Measurements from ENCODE around the gene GAS7. TPM values are rescaled to one million over a fixed set of nuclear protein-coding genes. Genes with fewer than 3 reads are reported as not detected.

Gene GAS7
- total RNA-seq, 1 donor from 2014 or later, result 2.9 TPM

GRCh38 chr17:9899280-9900043, 298.9 kb downstream of the GAS7 start:
- no peaks in the 10 kb centered on the region for H3K9me3 ChIP-seq (ENCODE audit: low read depth)
- H3K79me2 ChIP-seq (ENCODE audit: low read depth), result no peaks in the 10 kb centered on the region
- H3F3A ChIP-seq (ENCODE audit: low read depth), result no peaks in the 10 kb centered on the region
- Mint-ChIP-seq H3K36me3 (no peaks in the 10 kb centered on the region), H3K9me3 (peaks cover 6% of the 10 kb centered on the region), H3K4me1 (peaks cover 57% of the 10 kb centered on the region), H3K4me3 (no peak overlapping the region), H3K27ac (peak overlapping the region; percentile 68), H3K27me3 (ENCODE audit: insufficient read depth, low read depth) (peaks cover 13% of the 10 kb centered on the region)
- no peak overlapping the region for H3K4me3 ChIP-seq
- peaks cover 3% of the 10 kb centered on the region for H3K27me3 ChIP-seq
- peaks cover 34% of the 10 kb centered on the region for H3K4me1 ChIP-seq
- no peak for DNase-seq (ENCODE audit: low spot score)
- no peak overlapping the region for H2AFZ ChIP-seq (replicated peaks)
- no peak overlapping the region for H3K4me2 ChIP-seq
- no peak overlapping the region for H3K27ac ChIP-seq
- no peak overlapping the region for H3K9ac ChIP-seq
- H3K36me3 ChIP-seq, result no peaks in the 10 kb centered on the region
- TF ChIP-seq CTCF (IDR thresholded peaks at IDR 0.05), result no peak
- no peak for TF ChIP-seq EZH2phosphoT487 (IDR thresholded peaks at IDR 0.05)
- H4K20me1 ChIP-seq (ENCODE audit: low read depth), result no peaks in the 10 kb centered on the region

GRCh38 chr17:9898812-9899211, 299.6 kb downstream of the GAS7 start:
- no peak overlapping the region for H2AFZ ChIP-seq (replicated peaks)
- H3K4me3 ChIP-seq, result no peak overlapping the region
- H3K36me3 Mint-ChIP-seq, result no peaks in the 10 kb centered on the region
- peaks cover 34% of the 10 kb centered on the region for H3K4me1 ChIP-seq
- peaks cover 3% of the 10 kb centered on the region for H3K9me3 Mint-ChIP-seq
- no peaks in the 10 kb centered on the region for H3F3A ChIP-seq (ENCODE audit: low read depth)
- no peaks in the 10 kb centered on the region for H3K9me3 ChIP-seq (ENCODE audit: low read depth)
- TF ChIP-seq EZH2phosphoT487 (IDR thresholded peaks at IDR 0.05), result no peak
- TF ChIP-seq EZH2 (IDR thresholded peaks at IDR 0.05), result no peak
- TF ChIP-seq CTCF (IDR thresholded peaks at IDR 0.05), result no peak
- H3K4me2 ChIP-seq, result no peak overlapping the region
- H3K27me3 ChIP-seq, result peaks cover 3% of the 10 kb centered on the region
- peaks cover 57% of the 10 kb centered on the region for H3K4me1 Mint-ChIP-seq
- H3K27me3 Mint-ChIP-seq (ENCODE audit: insufficient read depth, low read depth), result peaks cover 12% of the 10 kb centered on the region
- no peak overlapping the region for H3K27ac ChIP-seq
- no peak for DNase-seq (ENCODE audit: low spot score)
- no peak overlapping the region for H3K4me3 Mint-ChIP-seq
- H3K27ac Mint-ChIP-seq, result no peak overlapping the region
- no peaks in the 10 kb centered on the region for H3K36me3 ChIP-seq
- no peaks in the 10 kb centered on the region for H4K20me1 ChIP-seq (ENCODE audit: low read depth)
- no peaks in the 10 kb centered on the region for H3K79me2 ChIP-seq (ENCODE audit: low read depth)
- no peak overlapping the region for H3K9ac ChIP-seq

- Mint-ChIP-seq H3K4me3 (peak overlapping the region; percentile 73), H3K27ac (peak overlapping the region; percentile 93), H3K9me3 (peaks cover 3% of the 10 kb centered on the region), H3K27me3 (ENCODE audit: insufficient read depth, low read depth) (peaks cover 12% of the 10 kb centered on the region), H3K36me3 (no peaks in the 10 kb centered on the region), H3K4me1 (peaks cover 52% of the 10 kb centered on the region)
- H3F3A ChIP-seq (ENCODE audit: low read depth), result no peaks in the 10 kb centered on the region
- DNase-seq (ENCODE audit: low spot score), result peak; percentile 62
- peaks cover 3% of the 10 kb centered on the region for H3K27me3 ChIP-seq
- H3K4me1 ChIP-seq, result peaks cover 30% of the 10 kb centered on the region
- no peaks in the 10 kb centered on the region for H4K20me1 ChIP-seq (ENCODE audit: low read depth)
- H3K79me2 ChIP-seq (ENCODE audit: low read depth), result no peaks in the 10 kb centered on the region
- H3K36me3 ChIP-seq, result no peaks in the 10 kb centered on the region
- peak overlapping the region; percentile 50 for H3K4me2 ChIP-seq
- H2AFZ ChIP-seq (replicated peaks), result no peak overlapping the region
- H3K9ac ChIP-seq, result no peak overlapping the region
- TF ChIP-seq EZH2 (IDR thresholded peaks at IDR 0.05) (no peak), EZH2phosphoT487 (IDR thresholded peaks at IDR 0.05) (no peak), CTCF (IDR thresholded peaks at IDR 0.05) (no peak)
- no peak overlapping the region for H3K27ac ChIP-seq
- no peaks in the 10 kb centered on the region for H3K9me3 ChIP-seq (ENCODE audit: low read depth)
- H3K4me3 ChIP-seq, result no peak overlapping the region
Observed at GRCh38 chr17:9897372-9897968, 300.9 kb downstream of the GAS7 start.
